Gastrocnemius medialis (tissue), 4 donors: Measurements from ENCODE around the gene TMSB4X.

Experiments used
- CTCF ChIP-seq, 5 experiments: fragments of 450-650 bp in 3 of 5; fragments of 200-600 bp in 2 of 5; sonication (generic) in 2 of 5; IDR thresholded peaks in 4 of 5; conservative IDR thresholded peaks in 1 of 5; 1 replicate in 4 of 5; 2 replicates in 1 of 5; pipeline ENCODE4 v1.5.1; 2016 to 2019; ENCODE audit warnings: antibody characterized with exemption in 5 of 5, mild to moderate bottlenecking in 3 of 5, moderate library complexity in 3 of 5
- POLR2A ChIP-seq, 2 donors: fragments of 450-650 bp; IDR thresholded peaks; one replicate each; pipeline ENCODE4 v1.6.1; 2017; ENCODE audit warnings: antibody characterized with exemption in 2 of 2, mild to moderate bottlenecking in 2 of 2, moderate library complexity in 2 of 2

DNA sequence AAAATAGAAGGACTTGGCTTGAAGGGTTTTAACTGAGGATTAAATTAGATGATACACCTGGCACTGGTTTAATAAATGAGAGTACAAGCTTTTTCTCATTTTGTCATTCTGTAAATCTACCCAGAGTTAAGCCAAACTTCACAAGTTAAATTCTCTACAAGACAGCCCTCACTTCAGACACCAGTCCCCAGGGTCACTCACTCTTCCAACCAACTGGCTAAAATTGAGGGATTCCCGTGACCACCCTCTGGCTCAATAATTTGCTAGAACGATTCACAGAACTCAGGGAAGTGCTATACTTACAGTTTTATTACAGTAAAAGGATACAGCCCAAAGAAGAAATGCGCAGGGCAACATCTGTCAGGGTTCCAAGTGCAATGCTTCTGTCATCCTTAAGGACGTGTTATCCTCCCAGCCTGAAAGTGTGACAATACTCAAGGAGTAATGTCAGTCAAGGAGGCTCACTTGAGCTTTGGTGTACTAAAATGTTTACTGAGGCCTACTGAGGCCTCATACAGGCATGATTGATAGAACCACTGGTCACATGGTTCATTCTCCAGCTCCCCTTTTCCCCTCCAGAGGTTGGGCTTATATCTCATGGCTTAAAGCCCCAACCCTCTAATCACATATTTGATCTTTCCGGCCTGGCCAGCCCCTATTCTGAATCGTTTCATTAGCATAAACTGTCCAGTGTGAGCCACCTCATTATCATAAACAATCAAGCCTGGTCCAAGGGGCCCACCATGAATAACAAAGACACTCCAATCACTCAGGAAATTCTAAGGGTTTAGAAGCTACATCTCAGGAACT is 9.6 kb upstream of the TMSB4X start:
- TF ChIP-seq POLR2A (IDR thresholded peaks at IDR 0.05) (no peak), CTCF (IDR thresholded peaks at IDR 0.05 in 4 of 5, conservative IDR thresholded peaks at IDR 0.05 in 1 of 5) (no peak)
